HEK293 (cell line): ENCODE results near the gene DOK6.

Source experiments
- CTCF ChIA-PET: fragments of 350-600 bp; formaldehyde crosslinking; extraction: SDS; loops from one replicate; lab custom pipeline; 2021; ENCODE audit warnings: antibody characterized with exemption; lab: Yijun Ruan, JAX
- POLR2A ChIA-PET: fragments of 300-600 bp; formaldehyde crosslinking; extraction: SDS; loops from one replicate; lab custom pipeline; 2020; ENCODE audit warnings: antibody characterized with exemption, inconsistent platforms; lab: Yijun Ruan, JAX
- H3K27ac ChIP-seq: fragments of 200-500 bp; sonication (Bioruptor generic); 2 replicates; pipeline ENCODE4 v1.5.1; 2014; ENCODE audit warnings: low read depth, low read length, control low read depth, inconsistent platforms; ENCODE audit errors: extremely low read depth
- H3K36me3 ChIP-seq, 2 experiments: fragments of 200-500 bp in 1 of 2; sonication (Bioruptor generic) in 1 of 2; 1 replicate in 1 of 2; 2 replicates in 1 of 2; pipeline ENCODE4 v1.5.1; 2014 to 2017; ENCODE audit warnings: inconsistent platforms in 2 of 2, low read length in 2 of 2; ENCODE audit not compliant: control insufficient read depth in 2 of 2, insufficient read depth in 1 of 2
- H3K4me1 ChIP-seq: fragments of 200-500 bp; sonication (Bioruptor generic); 2 replicates; pipeline ENCODE4 v1.5.1; 2014; ENCODE audit warnings: mild to moderate bottlenecking, low read length, inconsistent platforms; ENCODE audit not compliant: control insufficient read depth, insufficient read depth
- H3K4me3 ChIP-seq: 2 replicates; pipeline ENCODE4 v1.5.1; 2011; ENCODE audit warnings: low read depth, mild to moderate bottlenecking, control low read depth, low read length, moderate library complexity
- H3K9me3 ChIP-seq: fragments of 200-500 bp; sonication (Bioruptor generic); 2 replicates; pipeline ENCODE4 v1.5.1; 2014; ENCODE audit warnings: low read depth, low read length, inconsistent platforms; ENCODE audit not compliant: control insufficient read depth, insufficient read depth
- BCL11B ChIP-seq: fragments of 450-650 bp; formaldehyde crosslinking; IDR thresholded peaks from 2 replicates; pipeline ENCODE4 v1.5.1; 2016; ENCODE audit warnings: low read depth, missing biosample characterization, missing genetic modification characterization
- GLIS2 ChIP-seq: fragments of 450-650 bp; formaldehyde crosslinking; IDR thresholded peaks from 2 replicates; pipeline ENCODE4 v1.5.1; 2016; ENCODE audit warnings: missing biosample characterization, missing genetic modification characterization
- HOXD13 ChIP-seq: sonication (generic); formaldehyde crosslinking; IDR thresholded peaks from 2 replicates; pipeline ENCODE4 v1.8.0; 2022; ENCODE audit warnings: missing genetic modification reagents, borderline replicate concordance
- KLF16 ChIP-seq: fragments of 450-650 bp; formaldehyde crosslinking; IDR thresholded peaks from 2 replicates; pipeline ENCODE4 v1.5.1; 2017; ENCODE audit warnings: missing biosample characterization, missing genetic modification characterization
- REPIN1 ChIP-seq: fragments of 450-650 bp; formaldehyde crosslinking; IDR thresholded peaks from 2 replicates; pipeline ENCODE4 v1.5.1; 2017; ENCODE audit warnings: missing biosample characterization, missing genetic modification characterization, low read depth
- SP2 ChIP-seq: fragments of 450-650 bp; formaldehyde crosslinking; IDR thresholded peaks from 2 replicates; pipeline ENCODE4 v1.5.1; 2016; ENCODE audit warnings: missing biosample characterization, missing genetic modification characterization
- TRIM28 ChIP-seq: IDR thresholded peaks from 2 replicates; pipeline ENCODE4 v1.6.1; 2011; ENCODE audit warnings: low read length, control low read depth, borderline replicate concordance
- YY2 ChIP-seq: fragments of 450-650 bp; formaldehyde crosslinking; IDR thresholded peaks from 2 replicates; pipeline ENCODE4 v1.5.1; 2016; ENCODE audit warnings: missing biosample characterization, missing genetic modification characterization
- ZNF138 ChIP-seq: fragments of 450-650 bp; formaldehyde crosslinking; IDR thresholded peaks from 2 replicates; pipeline ENCODE4 v1.5.1; 2016; ENCODE audit warnings: missing biosample characterization, missing genetic modification characterization, borderline replicate concordance
- ZNF223 ChIP-seq: fragments of 450-650 bp; formaldehyde crosslinking; IDR thresholded peaks from 2 replicates; pipeline ENCODE4 v1.5.1; 2016; ENCODE audit warnings: missing biosample characterization, missing genetic modification characterization
- ZNF24 ChIP-seq: fragments of 450-650 bp; formaldehyde crosslinking; IDR thresholded peaks from 2 replicates; pipeline ENCODE4 v1.5.1; 2016; ENCODE audit warnings: missing biosample characterization, missing genetic modification characterization
- ZNF324 ChIP-seq: fragments of 450-650 bp; formaldehyde crosslinking; IDR thresholded peaks from 2 replicates; pipeline ENCODE4 v1.5.1; 2016; ENCODE audit warnings: missing biosample characterization, missing genetic modification characterization
- ZNF354C ChIP-seq: fragments of 450-650 bp; formaldehyde crosslinking; IDR thresholded peaks from 2 replicates; pipeline ENCODE4 v1.5.1; 2016; ENCODE audit warnings: missing biosample characterization, missing genetic modification characterization, low read depth, borderline replicate concordance
- ZNF391 ChIP-seq: fragments of 450-650 bp; formaldehyde crosslinking; IDR thresholded peaks from 2 replicates; pipeline ENCODE4 v1.5.1; 2016; ENCODE audit warnings: low read depth, missing biosample characterization, missing genetic modification characterization, borderline replicate concordance
- ZNF404 ChIP-seq: fragments of 450-650 bp; formaldehyde crosslinking; IDR thresholded peaks from 2 replicates; pipeline ENCODE4 v1.5.1; 2017; ENCODE audit warnings: missing biosample characterization, missing genetic modification characterization
- ZNF530 ChIP-seq: fragments of 450-650 bp; formaldehyde crosslinking; IDR thresholded peaks from 2 replicates; pipeline ENCODE4 v1.5.1; 2016; ENCODE audit warnings: low read depth, missing biosample characterization, missing genetic modification characterization
- ZNF560 ChIP-seq: fragments of 450-650 bp; formaldehyde crosslinking; IDR thresholded peaks from 2 replicates; pipeline ENCODE4 v1.5.1; 2017; ENCODE audit warnings: missing biosample characterization, missing genetic modification characterization, borderline replicate concordance
- ZNF692 ChIP-seq: fragments of 450-650 bp; formaldehyde crosslinking; IDR thresholded peaks from 2 replicates; pipeline ENCODE4 v1.5.1; 2016; ENCODE audit warnings: missing biosample characterization, missing genetic modification characterization
- ZNF76 ChIP-seq: fragments of 450-650 bp; formaldehyde crosslinking; IDR thresholded peaks from 2 replicates; pipeline ENCODE4; 2016; ENCODE audit warnings: low read depth, missing biosample characterization, missing genetic modification characterization, borderline replicate concordance
- ZNF776 ChIP-seq: fragments of 450-650 bp; formaldehyde crosslinking; IDR thresholded peaks from 2 replicates; pipeline ENCODE4 v1.5.0; 2017; ENCODE audit warnings: missing biosample characterization, missing genetic modification characterization, borderline replicate concordance
- ZNF785 ChIP-seq: fragments of 450-650 bp; formaldehyde crosslinking; IDR thresholded peaks from 2 replicates; pipeline ENCODE4 v1.5.1; 2016; ENCODE audit warnings: missing biosample characterization, missing genetic modification characterization
- ZSCAN23 ChIP-seq: fragments of 450-650 bp; formaldehyde crosslinking; IDR thresholded peaks from 2 replicates; pipeline ENCODE4 v1.5.1; 2016; ENCODE audit warnings: missing biosample characterization, missing genetic modification characterization
- ZSCAN30 ChIP-seq: fragments of 450-650 bp; IDR thresholded peaks from 2 replicates; pipeline ENCODE4 v1.5.1; 2018; ENCODE audit warnings: missing biosample characterization, mild to moderate bottlenecking, missing genetic modification characterization, moderate library complexity
- TF ChIP-seq, protein P1 (sequence below): fragments of 450-650 bp; IDR thresholded peaks from 2 replicates; pipeline ENCODE4 v1.5.1; 2018; ENCODE audit warnings: missing biosample characterization, mild to moderate bottlenecking, missing genetic modification characterization
- TF ChIP-seq, protein P2 (sequence below): fragments of 450-650 bp; formaldehyde crosslinking; IDR thresholded peaks from 2 replicates; pipeline ENCODE4 v1.5.1; 2016; ENCODE audit warnings: missing biosample characterization, missing genetic modification characterization

Gene DOK6

DNA sequence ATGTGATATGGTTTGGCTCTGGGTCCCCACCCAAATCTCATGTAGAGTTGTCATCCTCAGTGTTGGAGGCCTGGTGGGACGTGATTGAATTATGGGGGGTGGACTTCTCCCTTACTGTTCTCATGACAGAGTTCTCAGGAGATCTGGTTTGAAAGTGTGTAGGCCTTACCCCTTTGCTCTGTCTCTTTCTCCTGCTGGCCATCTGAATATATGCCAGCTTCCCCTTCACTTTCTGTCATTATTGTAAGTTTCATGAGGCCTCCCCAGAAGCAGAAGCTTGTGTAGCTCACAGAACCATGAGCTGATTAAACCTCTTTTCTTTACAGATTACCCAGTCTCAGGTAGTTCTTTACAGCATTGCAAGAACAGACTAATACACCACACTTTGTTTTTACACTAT is 222.3 kb downstream of the DOK6 start:
- Histone ChIP-seq H3K27ac (no peak overlapping the region), H3K4me1 (no peaks in the 10 kb centered on the region), H3K9me3 (no peaks in the 10 kb centered on the region), H3K4me3 (no peak overlapping the region), H3K36me3 (no peaks in the 10 kb centered on the region)
- POLR2A ChIA-PET: no interaction called here
- no peak for TF ChIP-seq ZSCAN23 (tag by site-specific recombination)
- no peak for TF ChIP-seq ZNF138 (tag by site-specific recombination)
- no peak for TF ChIP-seq YY2 (tag by site-specific recombination)
- no peak for TF ChIP-seq ZSCAN30 (tag by site-specific recombination)
- TF ChIP-seq REPIN1 (tag by site-specific recombination): no peak
- TF ChIP-seq ZNF776 (tag by site-specific recombination): no peak
- TF ChIP-seq ZNF785: no peak
- CTCF ChIA-PET: no interaction called here

- H3K4me3 ChIP-seq: no peak overlapping the region
- ChIA-PET POLR2A (no interaction called here), CTCF (no interaction called here)
- H3K36me3 ChIP-seq: no peaks in the 10 kb centered on the region
- TF ChIP-seq ZNF530 (tag by site-specific recombination) (no peak), ZNF76 (tag by site-specific recombination) (no peak), ZNF391 (no peak), GLIS2 (tag by site-specific recombination) (no peak), BCL11B (no peak), TRIM28 (no peak), SP2 (tag by site-specific recombination) (no peak), ZNF404 (no peak), ZNF692 (no peak), ZNF560 (no peak)
- TF ChIP-seq, protein P1, sequence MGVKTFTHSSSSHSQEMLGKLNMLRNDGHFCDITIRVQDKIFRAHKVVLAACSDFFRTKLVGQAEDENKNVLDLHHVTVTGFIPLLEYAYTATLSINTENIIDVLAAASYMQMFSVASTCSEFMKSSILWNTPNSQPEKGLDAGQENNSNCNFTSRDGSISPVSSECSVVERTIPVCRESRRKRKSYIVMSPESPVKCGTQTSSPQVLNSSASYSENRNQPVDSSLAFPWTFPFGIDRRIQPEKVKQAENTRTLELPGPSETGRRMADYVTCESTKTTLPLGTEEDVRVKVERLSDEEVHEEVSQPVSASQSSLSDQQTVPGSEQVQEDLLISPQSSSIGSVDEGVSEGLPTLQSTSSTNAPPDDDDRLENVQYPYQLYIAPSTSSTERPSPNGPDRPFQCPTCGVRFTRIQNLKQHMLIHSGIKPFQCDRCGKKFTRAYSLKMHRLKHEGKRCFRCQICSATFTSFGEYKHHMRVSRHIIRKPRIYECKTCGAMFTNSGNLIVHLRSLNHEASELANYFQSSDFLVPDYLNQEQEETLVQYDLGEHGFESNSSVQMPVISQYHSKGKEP (tag by site-specific recombination): no peak
- no peak overlapping the region for H3K27ac ChIP-seq
- H3K9me3 ChIP-seq: no peaks in the 10 kb centered on the region
- H3K4me1 ChIP-seq: no peaks in the 10 kb centered on the region
These were observed 225.5 kb downstream of the DOK6 start for GRCh38 chr18:69626171-69626570.

DNA sequence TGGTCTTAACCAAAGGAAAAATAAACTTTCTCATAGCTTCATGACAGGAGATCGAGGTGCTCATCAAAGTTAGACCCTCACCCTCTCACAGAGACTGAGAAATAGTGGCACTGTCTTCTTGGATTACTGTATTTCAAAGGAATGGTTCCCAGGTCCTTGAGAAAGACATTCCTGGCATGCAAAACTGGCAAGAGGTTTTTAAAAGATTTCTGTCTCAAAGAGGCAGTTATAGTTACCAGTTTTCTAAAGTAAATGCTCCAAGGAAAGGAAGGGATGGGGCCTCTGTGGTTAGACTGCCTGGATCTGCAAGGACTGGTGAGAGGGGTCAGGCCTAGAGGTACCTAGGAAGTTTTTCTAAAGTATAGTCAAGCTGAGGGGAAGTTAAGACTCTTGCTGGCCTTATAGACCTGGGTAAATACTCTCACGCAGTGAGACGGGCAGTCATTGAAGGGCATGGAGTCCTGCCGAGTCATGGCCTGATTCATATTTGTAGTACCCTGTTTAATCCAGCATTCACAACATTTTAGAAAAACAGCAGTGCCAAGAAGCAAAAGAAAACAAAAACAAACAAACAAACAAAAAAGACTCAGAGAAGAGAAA is 226.1 kb downstream of the DOK6 start:
- POLR2A ChIA-PET: no interaction called here
- no peaks in the 10 kb centered on the region for H3K36me3 ChIP-seq
- no peak overlapping the region for H3K4me3 ChIP-seq
- no peaks in the 10 kb centered on the region for H3K9me3 ChIP-seq
- H3K4me1 ChIP-seq: no peaks in the 10 kb centered on the region
- TF ChIP-seq HOXD13 (CRISPR knock-in tag): no peak
- TF ChIP-seq ZNF324: no peak
- TF ChIP-seq ZNF354C (tag by site-specific recombination): no peak
- no peak for TF ChIP-seq ZNF24 (tag by site-specific recombination)
- TF ChIP-seq, protein P2, sequence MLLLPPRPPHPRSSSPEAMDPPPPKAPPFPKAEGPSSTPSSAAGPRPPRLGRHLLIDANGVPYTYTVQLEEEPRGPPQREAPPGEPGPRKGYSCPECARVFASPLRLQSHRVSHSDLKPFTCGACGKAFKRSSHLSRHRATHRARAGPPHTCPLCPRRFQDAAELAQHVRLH (tag by site-specific recombination): no peak
- no peak for TF ChIP-seq KLF16
- no peak for TF ChIP-seq ZNF223 (tag by site-specific recombination)
- TF ChIP-seq, all 188 proteins: peak for 0
- CTCF ChIA-PET: no interaction called here
- no peak overlapping the region for H3K27ac ChIP-seq
